HEK293 (cell line): ENCODE results near the gene SLFN11.
A peak's percentile ranks its signal among the peaks of the same experiment; 100 is the strongest.

Experiments used
- CTCF ChIA-PET: fragments of 350-600 bp; formaldehyde crosslinking; extraction: SDS; loops from one replicate; lab custom pipeline; 2021; ENCODE audit warnings: antibody characterized with exemption; lab: Yijun Ruan, JAX
- POLR2A ChIA-PET: fragments of 300-600 bp; formaldehyde crosslinking; extraction: SDS; loops from one replicate; lab custom pipeline; 2020; ENCODE audit warnings: antibody characterized with exemption, inconsistent platforms; lab: Yijun Ruan, JAX
- H3K27ac ChIP-seq: fragments of 200-500 bp; sonication (Bioruptor generic); 2 replicates; pipeline ENCODE4 v1.5.1; 2014; ENCODE audit warnings: low read depth, low read length, control low read depth, inconsistent platforms; ENCODE audit errors: extremely low read depth
- H3K36me3 ChIP-seq, 2 experiments: fragments of 200-500 bp in 1 of 2; sonication (Bioruptor generic) in 1 of 2; 1 replicate in 1 of 2; 2 replicates in 1 of 2; pipeline ENCODE4 v1.5.1; 2014 to 2017; ENCODE audit warnings: inconsistent platforms in 2 of 2, low read length in 2 of 2; ENCODE audit not compliant: control insufficient read depth in 2 of 2, insufficient read depth in 1 of 2
- H3K4me1 ChIP-seq: fragments of 200-500 bp; sonication (Bioruptor generic); 2 replicates; pipeline ENCODE4 v1.5.1; 2014; ENCODE audit warnings: mild to moderate bottlenecking, low read length, inconsistent platforms; ENCODE audit not compliant: control insufficient read depth, insufficient read depth
- H3K4me3 ChIP-seq: 2 replicates; pipeline ENCODE4 v1.5.1; 2011; ENCODE audit warnings: low read depth, mild to moderate bottlenecking, control low read depth, low read length, moderate library complexity
- H3K9me3 ChIP-seq: fragments of 200-500 bp; sonication (Bioruptor generic); 2 replicates; pipeline ENCODE4 v1.5.1; 2014; ENCODE audit warnings: low read depth, low read length, inconsistent platforms; ENCODE audit not compliant: control insufficient read depth, insufficient read depth
- GLI2 ChIP-seq: fragments of 450-650 bp; formaldehyde crosslinking; IDR thresholded peaks from 2 replicates; pipeline ENCODE4; 2017; ENCODE audit warnings: missing biosample characterization, missing genetic modification characterization, low read depth, borderline replicate concordance
- HOXC10 ChIP-seq: sonication (generic); formaldehyde crosslinking; IDR thresholded peaks from 2 replicates; pipeline ENCODE4 v1.8.1; 2023; ENCODE audit warnings: mild to moderate bottlenecking, missing genetic modification reagents
- KLF17 ChIP-seq: fragments of 450-650 bp; formaldehyde crosslinking; IDR thresholded peaks from 2 replicates; pipeline ENCODE4 v1.5.1; 2016; ENCODE audit warnings: missing biosample characterization, missing genetic modification characterization
- PRDM4 ChIP-seq: fragments of 450-650 bp; formaldehyde crosslinking; IDR thresholded peaks from 2 replicates; pipeline ENCODE4 v1.5.1; 2017; ENCODE audit warnings: missing biosample characterization, missing genetic modification characterization
- SP2 ChIP-seq: fragments of 450-650 bp; formaldehyde crosslinking; IDR thresholded peaks from 2 replicates; pipeline ENCODE4 v1.5.1; 2016; ENCODE audit warnings: missing biosample characterization, missing genetic modification characterization
- TRIM28 ChIP-seq: IDR thresholded peaks from 2 replicates; pipeline ENCODE4 v1.6.1; 2011; ENCODE audit warnings: low read length, control low read depth, borderline replicate concordance
- ZBTB1 ChIP-seq: fragments of 450-650 bp; formaldehyde crosslinking; IDR thresholded peaks from 2 replicates; pipeline ENCODE4 v1.5.1; 2016; ENCODE audit warnings: missing biosample characterization, missing genetic modification characterization
- ZNF148 ChIP-seq: fragments of 450-650 bp; formaldehyde crosslinking; IDR thresholded peaks from 2 replicates; pipeline ENCODE4 v1.5.0; 2017; ENCODE audit warnings: missing biosample characterization, missing genetic modification characterization, borderline replicate concordance
- ZNF184 ChIP-seq: fragments of 450-650 bp; IDR thresholded peaks from 2 replicates; pipeline ENCODE4 v1.5.1; 2018; ENCODE audit warnings: missing biosample characterization, mild to moderate bottlenecking, missing genetic modification characterization
- ZNF202 ChIP-seq: fragments of 450-650 bp; formaldehyde crosslinking; IDR thresholded peaks from 2 replicates; pipeline ENCODE4 v1.5.1; 2016; ENCODE audit warnings: missing biosample characterization, missing genetic modification characterization, borderline replicate concordance
- ZNF324 ChIP-seq: fragments of 450-650 bp; formaldehyde crosslinking; IDR thresholded peaks from 2 replicates; pipeline ENCODE4 v1.5.1; 2016; ENCODE audit warnings: missing biosample characterization, missing genetic modification characterization
- ZNF521 ChIP-seq: fragments of 450-650 bp; formaldehyde crosslinking; IDR thresholded peaks from 2 replicates; pipeline ENCODE4 v1.5.1; 2017; ENCODE audit warnings: missing biosample characterization, mild to moderate bottlenecking, missing genetic modification characterization
- ZNF558 ChIP-seq: fragments of 450-650 bp; formaldehyde crosslinking; IDR thresholded peaks from 2 replicates; pipeline ENCODE4 v1.5.1; 2016; ENCODE audit warnings: missing biosample characterization, missing genetic modification characterization
- ZNF560 ChIP-seq: fragments of 450-650 bp; formaldehyde crosslinking; IDR thresholded peaks from 2 replicates; pipeline ENCODE4 v1.5.1; 2017; ENCODE audit warnings: missing biosample characterization, missing genetic modification characterization, borderline replicate concordance
- ZNF621 ChIP-seq: fragments of 450-650 bp; formaldehyde crosslinking; IDR thresholded peaks from 2 replicates; pipeline ENCODE4 v1.5.1; 2017; ENCODE audit warnings: missing biosample characterization, missing genetic modification characterization
- TF ChIP-seq, protein P1 (sequence below): fragments of 450-650 bp; formaldehyde crosslinking; IDR thresholded peaks from 2 replicates; pipeline ENCODE4 v1.5.1; 2016; ENCODE audit warnings: missing biosample characterization, missing genetic modification characterization, borderline replicate concordance

SLFN11 gene

GRCh38 chr17:35390156-35390555 is 16.7 kb upstream of the SLFN11 start:
- no peak overlapping the region for H3K27ac ChIP-seq
- TF ChIP-seq GLI2 (no peak), SP2 (no peak), ZNF560 (tag by site-specific recombination) (no peak), ZBTB1 (tag by site-specific recombination) (no peak), TRIM28 (no peak), ZNF324 (tag by site-specific recombination) (no peak), ZNF202 (tag by site-specific recombination) (no peak), ZNF521 (no peak)
- no peaks in the 10 kb centered on the region; the same call in 1 of the 2 replicates for H3K9me3 ChIP-seq
- ChIA-PET POLR2A (no interaction called here), CTCF (no interaction called here)
- no peak overlapping the region for H3K4me3 ChIP-seq
- no peaks in the 10 kb centered on the region for H3K36me3 ChIP-seq
- no peaks in the 10 kb centered on the region for H3K4me1 ChIP-seq

GRCh38 chr17:35387496-35387895 is 14.1 kb upstream of the SLFN11 start:
- POLR2A ChIA-PET = no interaction called here
- H3K27ac ChIP-seq = no peak overlapping the region
- H3K4me3 ChIP-seq = no peak overlapping the region
- H3K9me3 ChIP-seq = no peaks in the 10 kb centered on the region
- TF ChIP-seq, protein P1, sequence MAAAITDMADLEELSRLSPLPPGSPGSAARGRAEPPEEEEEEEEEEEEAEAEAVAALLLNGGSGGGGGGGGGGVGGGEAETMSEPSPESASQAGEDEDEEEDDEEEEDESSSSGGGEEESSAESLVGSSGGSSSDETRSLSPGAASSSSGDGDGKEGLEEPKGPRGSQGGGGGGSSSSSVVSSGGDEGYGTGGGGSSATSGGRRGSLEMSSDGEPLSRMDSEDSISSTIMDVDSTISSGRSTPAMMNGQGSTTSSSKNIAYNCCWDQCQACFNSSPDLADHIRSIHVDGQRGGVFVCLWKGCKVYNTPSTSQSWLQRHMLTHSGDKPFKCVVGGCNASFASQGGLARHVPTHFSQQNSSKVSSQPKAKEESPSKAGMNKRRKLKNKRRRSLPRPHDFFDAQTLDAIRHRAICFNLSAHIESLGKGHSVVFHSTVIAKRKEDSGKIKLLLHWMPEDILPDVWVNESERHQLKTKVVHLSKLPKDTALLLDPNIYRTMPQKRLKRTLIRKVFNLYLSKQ (tag by site-specific recombination) = no peak
- no peak for TF ChIP-seq ZNF621 (tag by site-specific recombination)
- no peak for TF ChIP-seq ZNF148 (tag by site-specific recombination)
- no peak for TF ChIP-seq PRDM4 (tag by site-specific recombination)
- TF ChIP-seq KLF17 (tag by site-specific recombination) = no peak
- peak; percentile 93 for TF ChIP-seq ZNF558
- no peak for TF ChIP-seq HOXC10 (CRISPR knock-in tag)
- TF ChIP-seq ZNF184 = no peak
- TF ChIP-seq, all 188 proteins: peak for 1
- no peaks in the 10 kb centered on the region for H3K4me1 ChIP-seq
- H3K36me3 ChIP-seq = no peaks in the 10 kb centered on the region
- CTCF ChIA-PET = no interaction called here
